HEK293 (cell line): ENCODE measurements around the gene MAF.

Experiments used
- AEBP2 ChIP-seq: fragments of 450-650 bp; formaldehyde crosslinking; IDR thresholded peaks from 2 replicates; pipeline ENCODE4 v1.5.1; 2016; ENCODE audit warnings: missing biosample characterization, missing genetic modification characterization, borderline replicate concordance
- CTCF ChIP-seq: fragments of 450-650 bp; formaldehyde crosslinking; IDR thresholded peaks from 2 replicates; pipeline ENCODE4 v1.5.1; 2016; ENCODE audit warnings: missing biosample characterization, missing genetic modification characterization
- REST ChIP-seq: fragments of 450-650 bp; formaldehyde crosslinking; IDR thresholded peaks from 2 replicates; pipeline ENCODE4 v1.5.1; 2016; ENCODE audit warnings: missing biosample characterization, missing genetic modification characterization
- SP2 ChIP-seq: fragments of 450-650 bp; formaldehyde crosslinking; IDR thresholded peaks from 2 replicates; pipeline ENCODE4 v1.5.1; 2016; ENCODE audit warnings: missing biosample characterization, missing genetic modification characterization
- YY1 ChIP-seq: fragments of 450-650 bp; formaldehyde crosslinking; IDR thresholded peaks from 2 replicates; pipeline ENCODE4 v1.5.1; 2018; ENCODE audit warnings: missing biosample characterization, missing genetic modification characterization
- ZBTB49 ChIP-seq: fragments of 450-650 bp; formaldehyde crosslinking; IDR thresholded peaks from 2 replicates; pipeline ENCODE4 v1.5.1; 2016; ENCODE audit warnings: missing biosample characterization, missing genetic modification characterization, low read depth
- ZNF132 ChIP-seq: fragments of 450-650 bp; formaldehyde crosslinking; IDR thresholded peaks from 2 replicates; pipeline ENCODE4 v1.5.1; 2017; ENCODE audit warnings: missing biosample characterization, missing genetic modification characterization, borderline replicate concordance
- ZNF157 ChIP-seq: fragments of 450-650 bp; formaldehyde crosslinking; IDR thresholded peaks from 2 replicates; pipeline ENCODE4 v1.5.1; 2016; ENCODE audit warnings: missing biosample characterization, missing genetic modification characterization
- ZNF501 ChIP-seq: fragments of 450-650 bp; formaldehyde crosslinking; IDR thresholded peaks from 2 replicates; pipeline ENCODE4 v1.5.1; 2016; ENCODE audit warnings: missing biosample characterization, missing genetic modification characterization
- ZNF747 ChIP-seq: fragments of 450-650 bp; formaldehyde crosslinking; IDR thresholded peaks from 2 replicates; pipeline ENCODE4 v1.5.1; 2016; ENCODE audit warnings: missing biosample characterization, missing genetic modification characterization

- TF ChIP-seq ZNF132 (tag by site-specific recombination) = no peak
- TF ChIP-seq YY1 (tag by site-specific recombination) = no peak
- TF ChIP-seq CTCF (tag by site-specific recombination) = no peak
- no peak for TF ChIP-seq REST (tag by site-specific recombination)
- no peak for TF ChIP-seq ZBTB49 (tag by site-specific recombination)
- TF ChIP-seq SP2 (tag by site-specific recombination) = no peak
- TF ChIP-seq AEBP2 (tag by site-specific recombination) = no peak
- TF ChIP-seq ZNF157 (tag by site-specific recombination) = no peak
- TF ChIP-seq ZNF747 (tag by site-specific recombination) = no peak
- TF ChIP-seq ZNF501 = no peak
Measured at GRCh38 chr16:79642652-79643051, 42.1 kb upstream of the MAF start.
